ENCODE measurements around the gene CTAGE8.
"Not testable (repeated sequence)": the region's sequence is repeated elsewhere in the genome, so short reads cannot be mapped to it uniquely, and the experiment has no call there.

- TF ChIP-seq CTCF (conservative IDR thresholded peaks at IDR 0.05); ZFX (IDR thresholded peaks at IDR 0.05): not testable (repeated sequence)
Observed at GRCh38 chr7:144220531-144220930, 48.6 kb downstream of the CTAGE8 start.
